H9 (cell line): Measurements from ENCODE around the gene NT5C2. TPM values are rescaled to one million over a fixed set of nuclear protein-coding genes. Genes with fewer than 3 reads are reported as not detected.

Source experiments
- DNase-seq: peaks from one replicate; pipeline ENCODE4 v3.0.0-alpha.2; 2017
- H2AFZ ChIP-seq: one replicate; pipeline ENCODE4 v1.6.1; 2013; ENCODE audit warnings: mild to moderate bottlenecking, low read length, control low read depth, moderate library complexity
- H2AK5ac ChIP-seq: 2 replicates; pipeline ENCODE4 v1.6.1; 2013; ENCODE audit warnings: low read length, control low read depth, mixed read lengths; ENCODE audit not compliant: insufficient read length
- H2BK120ac ChIP-seq: one replicate; pipeline ENCODE4 v1.6.1; 2013; ENCODE audit warnings: low read depth, mild to moderate bottlenecking, low read length, control low read depth, inconsistent platforms; ENCODE audit not compliant: poor library complexity, severe bottlenecking
- H2BK12ac ChIP-seq: 2 replicates; pipeline ENCODE4 v1.6.1; 2013; ENCODE audit warnings: low read length, control low read depth, mixed read lengths, low read depth; ENCODE audit not compliant: insufficient read length
- H2BK15ac ChIP-seq: 2 replicates; pipeline ENCODE4 v1.6.1; 2013; ENCODE audit warnings: low read depth, low read length, control low read depth
- H2BK20ac ChIP-seq: one replicate; pipeline ENCODE4 v1.6.1; 2013; ENCODE audit warnings: low read depth, mild to moderate bottlenecking, low read length, control low read depth, inconsistent platforms; ENCODE audit not compliant: poor library complexity, severe bottlenecking
- H2BK5ac ChIP-seq: 2 replicates; pipeline ENCODE4 v1.6.1; 2013; ENCODE audit warnings: low read length, control low read depth, mixed read lengths; ENCODE audit not compliant: insufficient read length
- H3K14ac ChIP-seq: 2 replicates; pipeline ENCODE4 v1.6.1; 2013; ENCODE audit warnings: low read length, control low read depth; ENCODE audit not compliant: insufficient read depth
- H3K18ac ChIP-seq: 2 replicates; pipeline ENCODE4 v1.6.1; 2013; ENCODE audit warnings: low read depth, mild to moderate bottlenecking, mixed read lengths, low read length, control low read depth; ENCODE audit not compliant: insufficient read length
- H3K23ac ChIP-seq: 2 replicates; pipeline ENCODE4 v1.6.1; 2013; ENCODE audit warnings: low read length, control low read depth, mixed read lengths, low read depth; ENCODE audit not compliant: insufficient read length
- H3K23me2 ChIP-seq: 2 replicates; pipeline ENCODE4 v1.6.1; 2013; ENCODE audit warnings: low read depth, mild to moderate bottlenecking, mixed read lengths, low read length, control low read depth; ENCODE audit not compliant: insufficient read length, poor library complexity, severe bottlenecking
- H3K27ac ChIP-seq: 2 replicates; pipeline ENCODE4 v1.5.1; 2013; ENCODE audit warnings: low read length, control low read depth, mixed read lengths, low read depth; ENCODE audit not compliant: insufficient read length
- H3K27me3 ChIP-seq: 2 replicates; pipeline ENCODE4 v1.6.1; 2013; ENCODE audit warnings: low read length, control low read depth, inconsistent platforms; ENCODE audit not compliant: insufficient read depth
- H3K4ac ChIP-seq: 2 replicates; pipeline ENCODE4 v1.6.1; 2013; ENCODE audit warnings: low read depth, mild to moderate bottlenecking, control low read depth, inconsistent platforms, low read length, moderate library complexity
- H3K4me1 ChIP-seq: 2 replicates; pipeline ENCODE4 v1.6.1; 2013; ENCODE audit warnings: low read length, control low read depth, inconsistent platforms; ENCODE audit not compliant: insufficient read depth
- H3K4me2 ChIP-seq: 2 replicates; pipeline ENCODE4 v1.6.1; 2013; ENCODE audit warnings: low read length, control low read depth, mixed read lengths; ENCODE audit not compliant: insufficient read length, insufficient read depth
- H3K56ac ChIP-seq: 2 replicates; pipeline ENCODE4 v1.6.1; 2013; ENCODE audit warnings: low read depth, mild to moderate bottlenecking, mixed read lengths, low read length, control low read depth; ENCODE audit not compliant: insufficient read length
- H3K79me1 ChIP-seq: 2 replicates; pipeline ENCODE4 v1.6.1; 2013; ENCODE audit warnings: low read depth, mild to moderate bottlenecking, moderate library complexity, low read length, control low read depth, inconsistent platforms; ENCODE audit not compliant: insufficient read depth, poor library complexity, severe bottlenecking
- H3K79me2 ChIP-seq: 2 replicates; pipeline ENCODE4 v1.6.1; 2013; ENCODE audit warnings: low read length, control low read depth, inconsistent platforms; ENCODE audit not compliant: insufficient read depth
- H3K9ac ChIP-seq: 2 replicates; pipeline ENCODE4 v1.6.1; 2013; ENCODE audit warnings: low read length, control low read depth, mixed read lengths; ENCODE audit not compliant: insufficient read length; ENCODE audit errors: extremely low read depth
- H3K9me3 ChIP-seq: one replicate; pipeline ENCODE4 v1.6.1; 2013; ENCODE audit warnings: low read depth, low read length, inconsistent platforms; ENCODE audit not compliant: control insufficient read depth
- H3T11ph ChIP-seq: one replicate; pipeline ENCODE4 v1.6.1; 2013; ENCODE audit warnings: mild to moderate bottlenecking, low read length, control low read depth, inconsistent platforms
- H4K20me1 ChIP-seq: one replicate; pipeline ENCODE4 v1.6.1; 2013; ENCODE audit not compliant: control insufficient read depth, insufficient read length, insufficient read depth
- H4K5ac ChIP-seq: 2 replicates; pipeline ENCODE4 v1.6.1; 2013; ENCODE audit warnings: low read depth, mild to moderate bottlenecking, mixed read lengths, low read length, control low read depth; ENCODE audit not compliant: insufficient read length
- H4K8ac ChIP-seq: replicated peaks from 2 replicates; pipeline ENCODE4 v1.6.1; 2013; ENCODE audit warnings: low read length, control low read depth, mixed read lengths, low read depth; ENCODE audit not compliant: insufficient read length
- H4K91ac ChIP-seq: 2 replicates; pipeline ENCODE4 v1.6.1; 2013; ENCODE audit warnings: low read depth, mild to moderate bottlenecking, moderate library complexity, mixed read lengths, low read length, control low read depth; ENCODE audit not compliant: insufficient read length
- H3K27ac Mint-ChIP-seq, 3 experiments: 2 replicates in 2 of 3; 3 replicates in 1 of 3; pipeline ENCODE4 v1.8.0; 2020 to 2021; ENCODE audit warnings: mixed read lengths in 3 of 3, mild to moderate bottlenecking in 1 of 3, moderate library complexity in 1 of 3
- H3K27me3 Mint-ChIP-seq: 2 replicates; pipeline ENCODE4 v1.8.0; 2021; ENCODE audit warnings: low read depth, mild to moderate bottlenecking, moderate library complexity, mixed read lengths
- H3K36me3 Mint-ChIP-seq, 3 experiments: 2 replicates in 2 of 3; 3 replicates in 1 of 3; pipeline ENCODE4 v1.8.0; 2020 to 2021; ENCODE audit warnings: low read depth in 3 of 3, mixed read lengths in 3 of 3; ENCODE audit not compliant: insufficient read depth in 1 of 3
- H3K4me1 Mint-ChIP-seq, 2 experiments: 2 replicates each; pipeline ENCODE4 v1.8.0; 2020; ENCODE audit warnings: mixed read lengths in 2 of 2
- H3K4me3 Mint-ChIP-seq, 2 experiments: 2 replicates in 1 of 2; 3 replicates in 1 of 2; pipeline ENCODE4 v1.8.0; 2020 to 2021; ENCODE audit warnings: mild to moderate bottlenecking in 2 of 2, mixed read lengths in 2 of 2, moderate library complexity in 1 of 2
- H3K9me3 Mint-ChIP-seq, 2 experiments: 2 replicates in 1 of 2; 3 replicates in 1 of 2; pipeline ENCODE4 v1.8.0; 2020; ENCODE audit warnings: mild to moderate bottlenecking in 2 of 2, mixed read lengths in 2 of 2, moderate library complexity in 1 of 2
- total RNA-seq: library from RNA; stranded (reverse); gene quantifications from 2 replicates; pipeline ENCODE4 v1.2.1, GENCODE V29; 2021
- TF ChIP-seq, protein P1 (sequence below): fragments of 200-600 bp; sonication (generic); conservative IDR thresholded peaks from 3 replicates; pipeline ENCODE4 v1.8.0; 2021; ENCODE audit warnings: antibody characterized with exemption, mild to moderate bottlenecking

NT5C2 gene
- total RNA-seq, 1 experiment from 2014 or later, result 69.6 TPM

DNA sequence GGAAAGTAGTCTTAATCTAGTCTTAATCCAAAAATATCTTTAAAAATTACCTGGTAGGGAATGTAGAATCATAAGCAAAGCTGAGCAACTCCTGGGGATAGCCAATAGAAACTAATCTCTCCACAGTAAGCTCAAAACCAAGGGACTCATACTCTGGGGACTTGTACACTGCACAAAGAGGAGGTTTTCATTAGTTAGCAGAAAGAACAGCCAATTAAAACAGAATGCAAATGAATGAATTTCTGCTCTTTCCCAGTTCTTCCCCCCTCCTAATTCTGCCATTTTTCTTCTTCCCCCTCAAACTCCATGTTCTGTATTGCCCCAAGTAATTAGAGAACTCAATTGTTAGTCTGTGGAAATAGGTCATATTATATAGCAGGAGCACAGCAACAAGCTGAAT, 86.5 kb downstream of the NT5C2 start:
- H3K79me1 ChIP-seq, result no peaks in the 10 kb centered on the region
- no peaks in the 10 kb centered on the region for H3K27me3 Mint-ChIP-seq
- H4K91ac ChIP-seq, result no peak overlapping the region
- no peak overlapping the region for H3K14ac ChIP-seq
- H2AK5ac ChIP-seq, result no peak overlapping the region
- H3K4me1 Mint-ChIP-seq, result peaks cover 19 to 20% of the 10 kb centered on the region in 2 experiments
- H2BK12ac ChIP-seq, result no peak overlapping the region
- no peak overlapping the region for H2BK120ac ChIP-seq
- peaks cover 4% of the 10 kb centered on the region for H3K4me1 ChIP-seq
- no peak overlapping the region for H2AFZ ChIP-seq
- no peak overlapping the region for H4K5ac ChIP-seq
- no peak overlapping the region for H3K4me3 Mint-ChIP-seq
- no peaks in the 10 kb centered on the region for H3K23me2 ChIP-seq
- no peak overlapping the region for H3T11ph ChIP-seq
- H2BK5ac ChIP-seq, result no peak overlapping the region
- H4K20me1 ChIP-seq, result no peaks in the 10 kb centered on the region
- DNase-seq, result no peak
- no peak overlapping the region; a peak in 1 of 7 replicates for H3K27ac Mint-ChIP-seq
- no peak overlapping the region for H3K27ac ChIP-seq
- H2BK15ac ChIP-seq, result no peak overlapping the region
- H3K36me3 Mint-ChIP-seq, result peaks cover 0 to 7% (median 4%) of the 10 kb centered on the region in 3 experiments; a peak in 4 of 7 replicates
- TF ChIP-seq, protein P1, sequence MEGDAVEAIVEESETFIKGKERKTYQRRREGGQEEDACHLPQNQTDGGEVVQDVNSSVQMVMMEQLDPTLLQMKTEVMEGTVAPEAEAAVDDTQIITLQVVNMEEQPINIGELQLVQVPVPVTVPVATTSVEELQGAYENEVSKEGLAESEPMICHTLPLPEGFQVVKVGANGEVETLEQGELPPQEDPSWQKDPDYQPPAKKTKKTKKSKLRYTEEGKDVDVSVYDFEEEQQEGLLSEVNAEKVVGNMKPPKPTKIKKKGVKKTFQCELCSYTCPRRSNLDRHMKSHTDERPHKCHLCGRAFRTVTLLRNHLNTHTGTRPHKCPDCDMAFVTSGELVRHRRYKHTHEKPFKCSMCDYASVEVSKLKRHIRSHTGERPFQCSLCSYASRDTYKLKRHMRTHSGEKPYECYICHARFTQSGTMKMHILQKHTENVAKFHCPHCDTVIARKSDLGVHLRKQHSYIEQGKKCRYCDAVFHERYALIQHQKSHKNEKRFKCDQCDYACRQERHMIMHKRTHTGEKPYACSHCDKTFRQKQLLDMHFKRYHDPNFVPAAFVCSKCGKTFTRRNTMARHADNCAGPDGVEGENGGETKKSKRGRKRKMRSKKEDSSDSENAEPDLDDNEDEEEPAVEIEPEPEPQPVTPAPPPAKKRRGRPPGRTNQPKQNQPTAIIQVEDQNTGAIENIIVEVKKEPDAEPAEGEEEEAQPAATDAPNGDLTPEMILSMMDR, result no peak
- H3K9ac ChIP-seq, result no peak overlapping the region
- no peak overlapping the region for H2BK20ac ChIP-seq
- no peak overlapping the region for H3K23ac ChIP-seq
- peaks cover 0 to 3% of the 10 kb centered on the region in 2 experiments; a peak in 2 of 5 replicates for H3K9me3 Mint-ChIP-seq
- no peak overlapping the region for H3K18ac ChIP-seq
- no peaks in the 10 kb centered on the region for H3K27me3 ChIP-seq
- H4K8ac ChIP-seq, result no peak overlapping the region
- H3K79me2 ChIP-seq, result no peaks in the 10 kb centered on the region
- no peaks in the 10 kb centered on the region for H3K9me3 ChIP-seq
- no peak overlapping the region for H3K4me2 ChIP-seq
- H3K4ac ChIP-seq, result no peak overlapping the region
- no peak overlapping the region for H3K56ac ChIP-seq
